GM12878 (cell line): ENCODE data around the gene MAP1LC3A. TPM values are rescaled to one million over a fixed set of nuclear protein-coding genes. Genes with fewer than 3 reads are reported as not detected.

Experiments used
- ATAC-seq: fragments of 200-7000 bp; cut with Tn5 transposase; 3 replicates; pipeline ENCODE4 v1.9.1; 2020; ENCODE audit warnings: mild to moderate bottlenecking, moderate library complexity
- BruUV-seq: library from RNA; stranded (reverse); fragments of 400-500 nt; replicated peaks from 2 replicates; lab custom pipeline; 2021; lab: Mats Ljungman, UMichigan
- CTCF ChIA-PET: fragments of 300-600 bp; sonication (Branson Sonifier 250); formaldehyde crosslinking; extraction: SDS; loops from one replicate; lab custom pipeline; 2021; ENCODE audit warnings: inconsistent platforms; lab: Yijun Ruan, JAX
- POLR2A ChIA-PET: fragments of 350-600 bp; formaldehyde crosslinking; extraction: SDS; loops from one replicate; lab custom pipeline; 2021; ENCODE audit warnings: inconsistent platforms; lab: Charles Lee
- RAD21 ChIA-PET: fragments of 300-600 bp; sonication (Branson Sonifier 250); formaldehyde crosslinking; loops from one replicate; lab custom pipeline; 2023; ENCODE audit warnings: antibody characterized with exemption; ENCODE audit not compliant: unreplicated experiment; lab: Charles Lee
- SMC1A ChIA-PET: fragments of 300-600 bp; sonication (Branson Sonifier 250); formaldehyde crosslinking; loops from one replicate; lab custom pipeline; 2023; ENCODE audit not compliant: unreplicated experiment, uncharacterized antibody; lab: Charles Lee
- DNase-seq: peaks from one replicate; pipeline ENCODE4 v3.0.0-alpha.2; 2011; ENCODE audit warnings: low read depth, low spot score
- FAIRE-seq: peaks from 3 replicates; lab custom pipeline; 2011; peaks lifted over from hg19 to GRCh38; lab: Jason Lieb, UNC
- H2AFZ ChIP-seq: 2 replicates; pipeline ENCODE4 v1.6.0; 2011; ENCODE audit warnings: low read depth, low read length, control low read depth; ENCODE audit not compliant: control insufficient read depth
- H3K27ac ChIP-seq: 2 replicates; pipeline ENCODE4 v1.5.1; 2011; ENCODE audit warnings: control low read depth; ENCODE audit not compliant: control insufficient read depth, insufficient read depth
- H3K27me3 ChIP-seq, 2 experiments: replicated peaks in 1 of 2; 2 replicates each; pipeline versions ENCODE4 v1.6.0 to v1.6.1; 2011; ENCODE audit warnings: low read length in 1 of 2; ENCODE audit not compliant: control insufficient read depth in 2 of 2, insufficient read depth in 2 of 2
- H3K36me3 ChIP-seq, 2 experiments: 2 replicates each; pipeline ENCODE4 v1.5.1; 2011; ENCODE audit warnings: low read length in 1 of 2; ENCODE audit not compliant: control insufficient read depth in 2 of 2, insufficient read depth in 2 of 2
- H3K4me1 ChIP-seq: 2 replicates; pipeline ENCODE4 v1.6.1; 2011; ENCODE audit warnings: mild to moderate bottlenecking, low read length, moderate library complexity, mixed read lengths; ENCODE audit not compliant: control insufficient read depth, insufficient read depth
- H3K4me2 ChIP-seq: 2 replicates; pipeline ENCODE4 v1.6.0; 2011; ENCODE audit warnings: control low read depth; ENCODE audit not compliant: control insufficient read depth, insufficient read depth
- H3K4me3 ChIP-seq: fragments of 200-600 bp; sonication (generic); 2 replicates; pipeline ENCODE4 v1.5.1; 2016
- H3K79me2 ChIP-seq: 2 replicates; pipeline ENCODE4 v1.6.0; 2011; ENCODE audit warnings: low read length; ENCODE audit not compliant: control insufficient read depth, insufficient read depth
- H3K9ac ChIP-seq: 2 replicates; pipeline ENCODE4 v1.8.0; 2011; ENCODE audit warnings: low read length, control low read depth, mixed read lengths; ENCODE audit not compliant: control insufficient read depth, insufficient read depth
- H3K9me3 ChIP-seq: replicated peaks from 3 replicates; pipeline ENCODE4 v1.5.1; 2011; ENCODE audit warnings: mild to moderate bottlenecking, low read length; ENCODE audit not compliant: control insufficient read depth, insufficient read depth
- H4K20me1 ChIP-seq: 2 replicates; pipeline ENCODE4 v1.6.0; 2011; ENCODE audit not compliant: control insufficient read depth, insufficient read depth
- HDGF ChIP-seq: fragments of 450-650 bp; IDR thresholded peaks from 2 replicates; pipeline ENCODE4 v1.6.1; 2016; ENCODE audit warnings: antibody characterized with exemption
- MEF2A ChIP-seq: IDR thresholded peaks from 2 replicates; pipeline ENCODE4 v1.6.1; 2011; ENCODE audit warnings: low read depth, mild to moderate bottlenecking, low read length, moderate library complexity; ENCODE audit not compliant: insufficient read depth
- RUNX3 ChIP-seq: IDR thresholded peaks from 2 replicates; pipeline ENCODE4 v1.6.1; 2012; ENCODE audit warnings: low read length, inconsistent platforms
- SUPT20H ChIP-seq: IDR thresholded peaks from 2 replicates; pipeline ENCODE4 v1.6.1; 2011; ENCODE audit warnings: low read depth, mild to moderate bottlenecking, low read length, moderate library complexity, borderline replicate concordance; ENCODE audit not compliant: control insufficient read depth
- WGBS: methylation state at CpG from one replicate; pipeline ENCODE4 v1.1.6; 2016; ENCODE audit warnings: low lambda C conversion rate; ENCODE audit not compliant: insufficient replicate concordance, insufficient coverage; ENCODE audit errors: missing lambda C conversion rate; 5-methylcytosine and 5-hydroxymethylcytosine counted together
- in situ Hi-C: fragments of 300-500 bp; cut with MboI; formaldehyde crosslinking; loops from 9 replicates; pipeline ENCODE4 v1.14.3; 2018; ENCODE audit warnings: mixed read lengths
- intact Hi-C: fragments of 100-400 bp; cut with micrococcal nuclease; formaldehyde crosslinking; loops from one replicate; pipeline ENCODE4 v1.14.2; 2022; ENCODE audit not compliant: unreplicated experiment
- polyA plus RNA-seq, 11 experiments: library from polyadenylated mRNA; depleted of rRNA in 4 of 11; unstranded in 6 of 11; stranded (reverse) in 5 of 11; fragments of >200 nt; fragmentation: Nextera tagmentation in 4 of 11; fragmentation: Illumina TruSeq in 1 of 11; extraction: Ambion mirVana in 4 of 11; extraction: Trizol in 1 of 11; gene quantifications; 1 replicate in 1 of 11; 2 replicates in 10 of 11; pipeline versions ENCODE4 v1.2.1 to v1.2.3, GENCODE V29; 2011 to 2016; ENCODE audit warnings: inconsistent platforms in 2 of 11, missing spikeins in 2 of 11, low read depth in 1 of 11
- total RNA-seq, 4 experiments: library from RNA; depleted of rRNA in 3 of 4; stranded (reverse); fragments of >200 nt in 3 of 4; fragmentation: Illumina TruSeq in 1 of 4; extraction: Trizol in 1 of 4; gene quantifications; 2 replicates each; pipeline versions ENCODE4 v1.2.1 to v1.2.3, GENCODE V29; 2013 to 2021
- TF ChIP-seq, protein P1 (sequence below): IDR thresholded peaks from 2 replicates; pipeline ENCODE4 v1.6.1; 2011; ENCODE audit warnings: borderline replicate concordance, low read depth, mild to moderate bottlenecking, moderate library complexity, mixed read lengths, low read length; ENCODE audit not compliant: insufficient read depth; ENCODE audit errors: extremely low read length
- TF ChIP-seq, protein P2 (sequence below): fragments of 450-650 bp; IDR thresholded peaks from 2 replicates; pipeline ENCODE4 v1.6.1; 2017; ENCODE audit warnings: mild to moderate bottlenecking, moderate library complexity

MAP1LC3A gene
- total and polyA plus RNA-seq, 10 of the 15 experiments (the other 5 are each of a cell fraction or from before 2014, with no cell fraction given) = 0.27 to 1.2 (median 0.39) TPM; not detected in 4

DNA sequence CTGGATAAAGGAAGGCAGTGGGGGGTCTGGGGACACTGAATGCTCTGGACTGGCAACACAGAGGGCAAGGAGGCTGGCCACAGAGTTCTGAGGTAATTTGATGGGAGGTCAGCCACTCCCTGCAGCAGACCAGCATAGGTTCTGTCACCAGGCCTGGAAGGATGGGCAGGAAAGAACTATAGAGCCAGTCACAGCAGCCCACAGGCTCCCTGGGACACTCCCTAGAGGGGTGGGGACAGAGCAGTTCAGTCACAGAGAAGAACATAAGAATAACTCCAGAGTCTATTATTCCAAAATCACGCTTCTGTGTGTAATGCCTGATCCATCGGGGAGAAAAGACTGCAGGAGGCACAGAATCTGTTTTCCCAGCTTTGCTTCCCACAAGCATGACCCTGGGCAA lies 22.7 kb upstream of the MAP1LC3A start:
- ChIA-PET CTCF (interaction anchor here (5.7 kb wide), 1 partner anchor 171 kb away, joined by 68 read pairs; no protein-coding TSS in a partner anchor), POLR2A (no interaction called here), SMC1A (interaction anchor here (5.7 kb wide), 1 partner anchor 171 kb away, joined by 50 read pairs; the partner anchor contains the start of gene TP53INP2), RAD21 (interaction anchor here (3.3 to 5.7 kb wide), 2 partner anchors 223 to 233 kb away, joined by 21 to 35 read pairs; no protein-coding TSS in a partner anchor)
- FAIRE-seq (no peak), ATAC-seq (no peak), DNase-seq (no peak)
- no peak overlapping the region for H3K4me2 ChIP-seq
- in situ Hi-C loops (loop anchor here (5.0 kb wide), 1 partner anchor 231 kb away; no protein-coding TSS in a partner anchor), intact Hi-C loops (loop anchor here (5.0 kb wide), 1 partner anchor 231 kb away; no protein-coding TSS in a partner anchor)
- H3K36me3 ChIP-seq = peaks cover 27% of the 10 kb centered on the region in 2 experiments
- H3K27me3 ChIP-seq = no peaks in the 10 kb centered on the region
- H2AFZ ChIP-seq = no peak overlapping the region
- TSS peak; percentile 50 for BruUV-seq
- WGBS = 94% methylated on average over 2 of the region's 2 CpGs
- no peaks in the 10 kb centered on the region for H3K4me1 ChIP-seq
- no peak overlapping the region for H3K27ac ChIP-seq
- no peaks in the 10 kb centered on the region for H3K9me3 ChIP-seq
- no peaks in the 10 kb centered on the region for H4K20me1 ChIP-seq
- TF ChIP-seq HDGF (no peak), MEF2A (no peak), SUPT20H (no peak), RUNX3 (no peak)
- TF ChIP-seq, protein P1, sequence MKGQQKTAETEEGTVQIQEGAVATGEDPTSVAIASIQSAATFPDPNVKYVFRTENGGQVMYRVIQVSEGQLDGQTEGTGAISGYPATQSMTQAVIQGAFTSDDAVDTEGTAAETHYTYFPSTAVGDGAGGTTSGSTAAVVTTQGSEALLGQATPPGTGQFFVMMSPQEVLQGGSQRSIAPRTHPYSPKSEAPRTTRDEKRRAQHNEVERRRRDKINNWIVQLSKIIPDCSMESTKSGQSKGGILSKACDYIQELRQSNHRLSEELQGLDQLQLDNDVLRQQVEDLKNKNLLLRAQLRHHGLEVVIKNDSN = no peak
- TF ChIP-seq, protein P2, sequence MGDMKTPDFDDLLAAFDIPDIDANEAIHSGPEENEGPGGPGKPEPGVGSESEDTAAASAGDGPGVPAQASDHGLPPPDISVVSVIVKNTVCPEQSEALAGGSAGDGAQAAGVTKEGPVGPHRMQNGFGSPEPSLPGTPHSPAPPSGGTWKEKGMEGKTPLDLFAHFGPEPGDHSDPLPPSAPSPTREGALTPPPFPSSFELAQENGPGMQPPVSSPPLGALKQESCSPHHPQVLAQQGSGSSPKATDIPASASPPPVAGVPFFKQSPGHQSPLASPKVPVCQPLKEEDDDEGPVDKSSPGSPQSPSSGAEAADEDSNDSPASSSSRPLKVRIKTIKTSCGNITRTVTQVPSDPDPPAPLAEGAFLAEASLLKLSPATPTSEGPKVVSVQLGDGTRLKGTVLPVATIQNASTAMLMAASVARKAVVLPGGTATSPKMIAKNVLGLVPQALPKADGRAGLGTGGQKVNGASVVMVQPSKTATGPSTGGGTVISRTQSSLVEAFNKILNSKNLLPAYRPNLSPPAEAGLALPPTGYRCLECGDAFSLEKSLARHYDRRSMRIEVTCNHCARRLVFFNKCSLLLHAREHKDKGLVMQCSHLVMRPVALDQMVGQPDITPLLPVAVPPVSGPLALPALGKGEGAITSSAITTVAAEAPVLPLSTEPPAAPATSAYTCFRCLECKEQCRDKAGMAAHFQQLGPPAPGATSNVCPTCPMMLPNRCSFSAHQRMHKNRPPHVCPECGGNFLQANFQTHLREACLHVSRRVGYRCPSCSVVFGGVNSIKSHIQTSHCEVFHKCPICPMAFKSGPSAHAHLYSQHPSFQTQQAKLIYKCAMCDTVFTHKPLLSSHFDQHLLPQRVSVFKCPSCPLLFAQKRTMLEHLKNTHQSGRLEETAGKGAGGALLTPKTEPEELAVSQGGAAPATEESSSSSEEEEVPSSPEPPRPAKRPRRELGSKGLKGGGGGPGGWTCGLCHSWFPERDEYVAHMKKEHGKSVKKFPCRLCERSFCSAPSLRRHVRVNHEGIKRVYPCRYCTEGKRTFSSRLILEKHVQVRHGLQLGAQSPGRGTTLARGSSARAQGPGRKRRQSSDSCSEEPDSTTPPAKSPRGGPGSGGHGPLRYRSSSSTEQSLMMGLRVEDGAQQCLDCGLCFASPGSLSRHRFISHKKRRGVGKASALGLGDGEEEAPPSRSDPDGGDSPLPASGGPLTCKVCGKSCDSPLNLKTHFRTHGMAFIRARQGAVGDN = no peak
- TF ChIP-seq, all 136 proteins: peak for 0
- no peaks in the 10 kb centered on the region for H3K79me2 ChIP-seq
- H3K9ac ChIP-seq = no peak overlapping the region
- H3K4me3 ChIP-seq = no peak overlapping the region
